GM21576 (cell line): ENCODE results near the gene KRTAP19-1.

ENCODE experiments used
- ATAC-seq: cut with Tn5 transposase; IDR thresholded peaks from one replicate; pipeline ENCODE4 v1.9.1; 2021; ENCODE audit warnings: mild to moderate bottlenecking, moderate library complexity; ENCODE audit not compliant: unreplicated experiment

KRTAP19-1 gene

GRCh38 chr21:30430170-30430655 is 50.0 kb downstream of the KRTAP19-1 start, which contains the start of gene KRTAP13-4:
TSS of gene KRTAP13-4 (plus strand) at chr21:30430220. CDS start at chr21:30430276, 56 bp downstream.
- ATAC-seq = no peak
